NCI-H748 (cell line): ENCODE data around the gene VAMP4.
A peak's percentile ranks its signal among the peaks of the same experiment; 100 is the strongest.

Experiments
- DNase-seq: peaks from one replicate; lab custom pipeline; 2025; ENCODE audit not compliant: unreplicated experiment; lab: John Stamatoyannopoulos, UW

VAMP4 gene, protein sequence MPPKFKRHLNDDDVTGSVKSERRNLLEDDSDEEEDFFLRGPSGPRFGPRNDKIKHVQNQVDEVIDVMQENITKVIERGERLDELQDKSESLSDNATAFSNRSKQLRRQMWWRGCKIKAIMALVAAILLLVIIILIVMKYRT

DNA sequence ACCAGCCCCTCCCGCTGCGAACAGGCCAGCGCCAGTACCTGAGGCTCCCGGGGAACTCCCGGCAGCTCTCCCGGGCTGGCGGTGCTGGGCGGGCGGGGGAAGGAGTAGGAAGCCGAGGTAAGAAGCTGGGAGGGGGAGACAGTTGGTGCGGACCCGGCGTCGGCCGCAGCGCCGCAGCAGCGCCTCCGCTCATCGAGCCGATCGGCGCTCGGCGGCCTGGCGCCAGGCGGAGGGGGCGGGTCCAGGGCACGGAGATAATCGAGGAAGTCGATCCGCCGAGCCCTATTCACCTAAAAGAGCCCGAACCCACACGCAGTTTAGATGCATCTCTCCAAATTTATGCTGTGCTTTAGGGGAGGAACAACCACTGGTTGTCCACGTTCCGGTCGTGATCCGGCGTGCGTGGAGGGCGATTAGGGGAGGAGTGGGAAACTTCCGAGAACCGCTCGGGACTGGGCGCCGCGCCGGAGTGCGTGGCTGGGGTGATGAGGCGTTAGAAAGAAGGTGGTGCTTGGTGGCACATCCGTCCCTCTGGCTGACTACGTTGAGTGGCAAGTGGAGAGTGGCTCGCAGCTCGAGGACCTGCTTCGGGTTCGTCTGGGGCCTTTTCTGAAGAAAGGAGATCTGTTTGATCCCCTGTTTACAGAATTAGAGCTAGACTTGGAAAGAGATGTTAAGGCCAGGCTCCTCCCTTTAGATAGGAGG, at the start of gene VAMP4:
TSS of gene VAMP4 (minus strand) at position 194 of the 705 bp plus-strand sequence. CDS start 3,651 bp downstream, outside the sequence.
- DNase-seq: peak; percentile 80

GRCh38 chr1:171790318-171790717, 48.5 kb upstream of the VAMP4 start:
- DNase-seq: no peak

- no peak for DNase-seq
These were observed 46.8 kb upstream of the VAMP4 start for GRCh38 chr1:171788696-171789095.

GRCh38 chr1:171787686-171788480, 46.0 kb upstream of the VAMP4 start:
- no peak for DNase-seq

- no peak for DNase-seq
These were observed 44.7 kb upstream of the VAMP4 start for GRCh38 chr1:171786534-171786933.

GRCh38 chr1:171785766-171786165, 43.9 kb upstream of the VAMP4 start:
- no peak for DNase-seq

DNA sequence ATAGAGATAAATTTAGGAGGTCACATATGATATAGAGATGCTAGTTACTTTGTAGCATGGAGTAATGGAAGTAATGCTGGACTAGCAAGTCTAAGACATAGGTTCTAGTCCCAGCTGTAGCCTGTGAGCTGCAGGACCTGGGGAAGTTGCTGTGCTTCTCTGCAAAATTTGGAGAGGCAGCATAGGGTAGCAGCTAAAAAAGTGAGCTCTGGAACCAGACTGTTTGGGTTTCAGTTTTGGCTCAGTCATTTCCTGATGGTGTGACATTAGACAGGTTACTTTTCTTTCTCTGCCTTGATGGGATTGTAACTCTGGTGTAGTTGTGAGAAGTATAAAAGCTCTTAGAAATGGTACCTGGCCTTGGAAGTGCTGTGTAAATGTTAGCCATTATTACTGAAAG, 42.9 kb upstream of the VAMP4 start:
- DNase-seq: no peak

GRCh38 chr1:171783816-171784530, 42.1 kb upstream of the VAMP4 start:
- no peak for DNase-seq

DNA sequence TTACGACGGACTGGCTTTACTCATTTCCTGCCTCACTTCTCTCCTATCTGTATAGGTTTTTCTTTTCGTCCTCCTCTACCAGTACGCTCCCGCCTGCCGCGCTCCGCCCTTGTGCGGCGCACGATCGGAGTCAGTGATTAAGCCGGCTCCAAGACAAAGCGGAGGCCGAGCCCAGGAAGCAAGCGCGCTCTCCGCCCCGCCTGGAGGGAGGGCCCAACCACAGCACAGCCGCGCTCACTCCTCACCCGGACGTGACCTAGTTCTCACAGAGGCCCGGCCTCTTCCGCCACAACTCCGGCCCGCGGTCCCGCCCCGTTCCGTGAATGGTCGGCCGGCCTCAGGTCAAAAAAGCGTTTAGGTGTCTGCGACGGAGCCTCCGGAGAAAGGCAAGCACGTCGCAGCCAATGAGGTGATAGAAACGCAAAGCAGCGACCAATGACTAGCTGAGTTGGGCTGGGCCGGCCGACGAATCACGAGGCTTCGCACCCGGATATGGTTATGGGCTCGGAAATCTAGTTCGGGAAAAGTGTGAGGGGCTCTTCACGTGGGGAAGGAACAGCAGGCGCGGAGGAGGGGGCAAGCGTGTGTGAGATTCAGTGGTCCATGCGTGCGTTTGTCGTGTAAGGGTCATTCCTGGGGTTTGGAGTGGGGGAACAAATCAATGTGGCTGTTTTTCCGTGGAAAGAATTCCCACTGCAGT, 39.5 kb upstream of the VAMP4 start, which contains the start of gene METTL13:
TSS of gene METTL13 (plus strand) at position 485 of the 700 bp plus-strand sequence. CDS start 308 bp downstream, outside the sequence.
- peak; percentile 97 for DNase-seq

DNA sequence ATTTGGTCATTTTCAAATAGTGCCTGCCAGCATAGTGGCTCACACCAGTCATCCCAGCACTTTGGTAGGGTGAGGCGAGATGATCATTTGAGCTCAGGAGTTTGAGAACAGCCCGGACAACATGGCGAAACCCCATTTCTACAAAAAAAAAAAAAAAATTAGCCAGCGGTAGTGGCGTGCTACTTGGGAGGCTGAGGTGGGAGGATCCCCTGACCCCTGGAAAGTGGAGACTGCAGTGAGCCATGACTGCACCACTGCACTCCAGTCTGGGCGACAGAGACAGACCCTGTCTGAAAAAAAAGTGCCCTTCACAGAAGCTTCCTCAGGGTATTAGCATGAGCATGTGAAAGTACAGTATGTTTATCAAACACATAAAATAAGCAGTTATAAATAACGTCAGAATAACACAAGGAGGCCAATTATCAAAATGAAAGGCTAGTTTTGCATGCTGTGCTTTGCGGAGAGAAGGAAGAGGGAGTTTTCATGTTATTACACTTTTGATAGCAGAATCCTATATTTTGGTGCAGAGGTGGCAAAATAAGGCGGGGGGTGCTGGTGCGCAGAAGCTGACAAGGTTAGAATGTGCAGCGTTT, 38.8 kb upstream of the VAMP4 start:
- peak; percentile 25 for DNase-seq

GRCh38 chr1:171772312-171772711, 30.4 kb upstream of the VAMP4 start:
- no peak for DNase-seq

- no peak for DNase-seq
These were observed 27.9 kb upstream of the VAMP4 start for GRCh38 chr1:171769754-171770153.

DNA sequence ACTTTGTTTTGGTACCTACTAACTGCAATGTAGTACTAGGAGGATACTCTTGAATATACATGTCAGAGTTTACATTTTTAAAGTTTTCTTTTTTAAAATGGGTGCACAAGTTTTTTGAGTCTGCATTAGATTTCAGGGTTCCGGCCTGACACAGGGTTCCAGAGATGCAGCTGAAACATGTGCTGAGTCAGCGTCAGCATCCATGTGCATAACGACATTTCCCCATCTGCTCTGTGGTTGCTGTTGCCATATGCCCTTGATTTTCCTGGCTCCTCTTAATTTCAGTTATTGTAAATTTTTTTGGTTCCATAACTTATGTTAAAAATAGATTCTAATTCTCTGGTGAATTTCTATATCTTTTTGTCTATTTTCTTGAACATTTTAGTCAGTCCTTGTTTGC, 27.3 kb upstream of the VAMP4 start:
- no peak for DNase-seq

DNA sequence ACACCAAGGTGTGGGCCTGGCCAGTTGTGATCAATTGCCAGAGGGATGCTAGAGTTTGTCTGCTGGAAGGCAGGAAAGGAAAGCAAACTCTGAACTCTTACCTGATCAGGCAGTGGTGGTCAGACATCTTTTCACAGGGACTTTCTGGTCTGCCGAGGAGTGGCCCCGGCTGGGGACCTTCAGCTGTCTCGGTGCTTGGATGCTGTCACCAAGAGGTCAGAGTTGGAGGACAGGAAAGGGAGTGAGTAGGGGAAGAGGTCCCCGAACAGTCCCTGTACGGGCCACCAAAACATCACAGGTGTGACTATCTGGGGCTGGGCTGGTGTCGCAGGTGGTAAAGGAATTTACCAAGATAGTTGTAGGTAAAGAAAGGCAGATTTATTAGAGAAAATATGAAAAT, 21.9 kb upstream of the VAMP4 start:
- DNase-seq: no peak

- DNase-seq: no peak
These were observed 20.3 kb upstream of the VAMP4 start for GRCh38 chr1:171762143-171762563.

GRCh38 chr1:171758011-171758410, 16.1 kb upstream of the VAMP4 start:
- DNase-seq: no peak

DNA sequence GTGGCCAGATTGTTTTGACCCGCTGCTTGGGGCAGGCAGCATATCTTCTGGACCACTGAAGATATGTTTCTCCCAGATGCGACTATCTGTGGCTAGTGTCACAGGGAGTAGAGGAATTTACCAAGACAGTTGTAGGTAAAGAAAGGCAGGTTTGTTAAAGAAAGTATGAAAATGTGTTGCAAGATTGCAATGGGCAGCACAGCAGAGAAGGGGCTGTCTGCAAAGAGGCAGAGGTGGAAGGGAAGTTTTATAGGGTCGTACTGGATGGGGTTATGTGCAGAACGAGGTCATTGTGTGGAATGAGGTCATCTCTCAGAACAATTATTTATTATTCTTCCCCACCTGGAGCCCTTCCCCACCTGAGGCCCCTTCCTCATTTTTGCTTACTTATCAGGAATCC, 15.0 kb upstream of the VAMP4 start:
- no peak for DNase-seq

DNA sequence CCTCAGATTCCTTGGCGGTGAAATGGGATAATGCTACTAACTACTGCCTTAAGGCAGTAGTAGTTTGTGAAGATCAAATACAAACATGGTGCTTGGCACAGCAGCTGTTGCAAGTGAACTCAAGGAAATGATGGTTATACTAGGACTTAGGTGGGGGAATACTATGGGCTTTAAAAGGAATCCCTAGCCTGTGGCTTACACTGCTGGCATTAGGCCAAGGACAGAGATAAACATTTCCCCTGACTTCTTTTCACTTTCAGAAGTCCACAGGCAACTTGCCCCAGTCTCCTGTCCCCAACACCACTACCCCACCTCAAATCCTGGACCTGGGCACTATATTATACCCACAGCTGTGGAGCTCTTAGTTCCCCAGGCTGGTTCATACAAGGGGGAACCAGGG, 13.1 kb upstream of the VAMP4 start:
- no peak for DNase-seq

DNA sequence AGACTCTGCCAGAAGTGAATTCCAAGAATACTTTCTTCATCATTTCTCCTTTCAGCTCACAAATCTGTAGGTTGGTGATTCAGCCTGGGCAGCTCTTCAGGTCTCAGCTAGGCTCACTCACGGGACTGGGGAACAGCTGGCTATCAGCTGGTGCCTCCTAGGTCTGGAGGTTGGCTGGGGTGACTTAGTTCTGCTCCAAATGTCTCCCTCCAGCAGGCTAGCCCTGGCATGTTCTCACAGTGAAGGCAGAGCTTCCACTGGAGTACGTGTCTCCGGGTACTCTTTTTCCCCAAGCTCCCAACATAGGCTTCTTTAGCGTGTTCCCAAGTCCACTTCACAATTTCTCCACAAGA, 12.5 kb upstream of the VAMP4 start:
- DNase-seq: no peak

DNA sequence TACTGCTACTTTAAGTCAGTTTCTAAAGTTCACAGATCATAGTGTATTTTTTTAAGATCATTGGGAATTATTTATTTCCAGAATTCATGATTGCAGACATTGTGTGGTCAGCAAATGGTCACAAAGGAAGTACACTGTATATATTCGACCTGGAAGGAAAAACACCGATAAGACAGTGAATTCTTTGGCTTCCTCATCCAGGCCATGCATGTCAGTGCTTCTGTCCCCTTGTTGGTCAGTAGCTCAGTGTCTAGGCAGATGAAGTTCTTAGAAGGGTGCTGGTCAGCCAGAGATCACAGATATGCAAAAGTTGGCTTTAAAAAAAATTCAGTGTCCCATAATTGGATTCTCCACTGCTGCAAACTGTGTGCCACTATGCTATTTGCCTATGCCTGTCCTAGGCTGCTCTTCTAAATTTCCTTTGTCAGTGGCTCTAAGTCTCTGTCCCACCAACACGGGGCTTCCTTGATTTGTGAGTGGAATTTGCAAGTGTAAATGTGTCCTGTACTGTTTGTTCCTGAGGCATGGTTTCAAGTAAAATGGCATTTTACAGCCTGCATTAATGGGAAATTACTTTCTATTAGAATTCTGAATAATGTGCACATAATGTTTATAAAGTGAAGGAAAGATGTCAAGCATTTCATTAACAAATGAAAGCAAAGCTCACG, 12.0 kb upstream of the VAMP4 start:
- no peak for DNase-seq
